Measurements from ENCODE around the gene CEBPZ.
"Not testable (repeated sequence)": the region's sequence is repeated elsewhere in the genome, so short reads cannot be mapped to it uniquely, and the experiment has no call there.

CEBPZ gene, protein sequence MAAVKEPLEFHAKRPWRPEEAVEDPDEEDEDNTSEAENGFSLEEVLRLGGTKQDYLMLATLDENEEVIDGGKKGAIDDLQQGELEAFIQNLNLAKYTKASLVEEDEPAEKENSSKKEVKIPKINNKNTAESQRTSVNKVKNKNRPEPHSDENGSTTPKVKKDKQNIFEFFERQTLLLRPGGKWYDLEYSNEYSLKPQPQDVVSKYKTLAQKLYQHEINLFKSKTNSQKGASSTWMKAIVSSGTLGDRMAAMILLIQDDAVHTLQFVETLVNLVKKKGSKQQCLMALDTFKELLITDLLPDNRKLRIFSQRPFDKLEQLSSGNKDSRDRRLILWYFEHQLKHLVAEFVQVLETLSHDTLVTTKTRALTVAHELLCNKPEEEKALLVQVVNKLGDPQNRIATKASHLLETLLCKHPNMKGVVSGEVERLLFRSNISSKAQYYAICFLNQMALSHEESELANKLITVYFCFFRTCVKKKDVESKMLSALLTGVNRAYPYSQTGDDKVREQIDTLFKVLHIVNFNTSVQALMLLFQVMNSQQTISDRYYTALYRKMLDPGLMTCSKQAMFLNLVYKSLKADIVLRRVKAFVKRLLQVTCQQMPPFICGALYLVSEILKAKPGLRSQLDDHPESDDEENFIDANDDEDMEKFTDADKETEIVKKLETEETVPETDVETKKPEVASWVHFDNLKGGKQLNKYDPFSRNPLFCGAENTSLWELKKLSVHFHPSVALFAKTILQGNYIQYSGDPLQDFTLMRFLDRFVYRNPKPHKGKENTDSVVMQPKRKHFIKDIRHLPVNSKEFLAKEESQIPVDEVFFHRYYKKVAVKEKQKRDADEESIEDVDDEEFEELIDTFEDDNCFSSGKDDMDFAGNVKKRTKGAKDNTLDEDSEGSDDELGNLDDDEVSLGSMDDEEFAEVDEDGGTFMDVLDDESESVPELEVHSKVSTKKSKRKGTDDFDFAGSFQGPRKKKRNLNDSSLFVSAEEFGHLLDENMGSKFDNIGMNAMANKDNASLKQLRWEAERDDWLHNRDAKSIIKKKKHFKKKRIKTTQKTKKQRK

GRCh38 chr2:37231241-37232130, at the start of gene CEBPZ, which contains the start of gene NDUFAF7:
TSS of gene CEBPZ (minus strand) at chr2:37231596. CDS start at chr2:37231567, 29 bp downstream.
TSS of gene NDUFAF7 (plus strand) at chr2:37231658. CDS start at chr2:37231706, 48 bp downstream.
- peak; percentile 80 for DNase-seq

DNA sequence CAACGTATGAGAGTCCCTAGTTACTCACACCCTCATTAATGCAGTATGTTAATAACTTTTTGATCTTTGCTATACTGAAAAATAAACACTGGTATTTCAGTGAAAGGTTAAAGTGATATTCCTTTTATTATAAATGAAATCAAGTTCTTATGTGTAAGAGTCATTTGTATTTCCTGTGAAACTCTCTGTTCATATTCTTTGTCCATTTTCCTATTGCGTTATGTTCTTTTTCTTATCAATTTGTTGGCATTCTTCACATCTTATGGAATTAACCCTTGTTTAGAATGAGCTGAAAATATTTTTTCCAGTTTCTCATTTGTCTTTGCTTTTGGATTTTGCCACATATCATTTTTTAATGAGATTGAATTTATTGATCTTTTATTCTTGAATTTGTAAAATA, 44.9 kb upstream of the CEBPZ start:
- DNase-seq = no peak

DNA sequence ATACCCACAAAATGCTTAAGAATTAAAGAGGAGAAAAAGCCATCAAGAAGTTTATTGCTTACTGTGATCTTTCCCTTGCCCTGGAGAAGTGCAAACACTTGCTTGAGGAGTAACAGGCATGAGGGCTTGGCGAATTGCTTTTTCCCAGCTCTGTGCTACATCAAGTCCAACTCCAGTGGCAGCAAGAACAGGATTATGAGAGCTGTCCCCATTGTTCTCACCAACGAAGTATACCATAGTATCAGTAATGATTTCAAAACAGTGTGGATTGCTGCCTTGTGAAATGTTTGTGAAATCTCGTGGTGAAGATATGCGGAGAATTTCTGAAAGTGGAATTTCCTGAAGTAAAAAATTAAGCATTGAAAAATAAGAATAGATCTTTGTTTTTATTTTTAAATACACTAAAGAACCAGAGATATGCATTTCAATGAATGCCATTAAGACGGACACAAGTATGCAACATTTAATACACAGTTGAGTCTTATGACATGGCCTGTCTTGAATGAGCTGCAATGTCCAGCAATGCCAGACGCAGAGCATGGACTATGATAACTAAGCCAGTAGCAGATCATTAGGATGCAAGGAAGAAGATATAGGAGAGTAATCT, 43.1 kb upstream of the CEBPZ start:
- DNase-seq = no peak

GRCh38 chr2:37271376-37272067, 40.1 kb upstream of the CEBPZ start:
- DNase-seq = no peak

GRCh38 chr2:37268111-37268510, 36.7 kb upstream of the CEBPZ start:
- DNase-seq = no peak

DNA sequence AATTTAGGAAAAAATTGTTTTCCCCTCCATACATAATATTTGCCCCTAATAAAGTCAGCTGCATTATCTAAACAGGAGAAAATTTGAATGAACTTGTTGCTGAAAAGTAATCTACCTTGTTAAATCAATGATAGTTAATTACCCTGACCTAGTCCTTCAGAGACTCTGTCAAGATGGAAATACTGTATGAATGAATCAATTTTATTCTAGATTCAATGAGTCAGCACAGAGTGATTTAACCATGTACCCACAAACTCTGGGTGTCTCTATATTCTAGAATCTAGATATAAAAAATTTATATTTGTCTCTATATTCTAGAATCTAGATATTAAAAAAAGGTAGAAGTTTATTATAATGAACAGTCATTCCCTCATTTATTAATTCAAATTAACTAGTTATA, 36.3 kb upstream of the CEBPZ start:
- DNase-seq = no peak

- DNase-seq = no peak
These were observed 32.4 kb upstream of the CEBPZ start for GRCh38 chr2:37263839-37264238.

DNA sequence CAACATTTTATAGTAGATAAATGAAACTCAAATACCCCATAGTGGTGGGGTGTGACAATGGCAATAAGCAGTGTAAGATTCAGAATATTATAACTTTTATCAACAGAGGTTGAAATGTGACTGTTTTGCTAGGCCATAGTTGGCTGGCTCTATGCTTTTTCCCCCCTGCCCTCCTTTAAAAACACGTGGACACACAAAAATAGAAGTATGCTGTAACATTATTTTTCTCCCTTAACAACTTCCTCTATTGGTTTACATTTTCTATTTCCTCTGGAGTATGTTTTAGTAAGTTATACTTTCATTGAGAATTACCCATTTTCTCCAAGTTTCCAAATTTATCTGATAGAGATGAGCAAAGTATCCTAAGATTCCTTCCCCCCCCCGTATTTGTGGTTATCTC, 31.1 kb upstream of the CEBPZ start:
- no peak for DNase-seq

GRCh38 chr2:37250869-37251740, 19.7 kb upstream of the CEBPZ start:
- no peak for DNase-seq

- DNase-seq = no peak
These were observed 14.8 kb upstream of the CEBPZ start for GRCh38 chr2:37246205-37246604.

DNA sequence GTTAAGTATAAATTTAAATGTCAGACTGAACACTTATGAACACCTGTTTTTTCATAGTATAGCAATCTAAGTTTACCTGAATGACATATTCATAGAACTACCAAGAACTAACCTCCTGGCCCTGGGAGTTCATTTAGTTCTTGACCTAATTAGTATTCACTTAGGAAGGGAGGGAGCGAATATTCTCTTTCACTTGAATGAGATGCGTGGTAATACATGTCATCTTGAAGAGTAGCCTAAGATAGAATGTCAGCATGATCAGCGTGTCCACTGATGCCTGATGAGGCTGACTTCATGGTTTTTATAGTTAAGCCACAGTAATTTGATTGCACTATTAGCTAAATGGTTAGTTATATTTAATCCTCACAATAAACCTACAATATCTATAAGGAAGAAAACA, 13.4 kb upstream of the CEBPZ start:
- no peak for DNase-seq

- no peak for DNase-seq
These were observed 12.6 kb upstream of the CEBPZ start for GRCh38 chr2:37244017-37244416.

- no peak for DNase-seq
These were observed 12.0 kb upstream of the CEBPZ start for GRCh38 chr2:37243435-37243834.

DNA sequence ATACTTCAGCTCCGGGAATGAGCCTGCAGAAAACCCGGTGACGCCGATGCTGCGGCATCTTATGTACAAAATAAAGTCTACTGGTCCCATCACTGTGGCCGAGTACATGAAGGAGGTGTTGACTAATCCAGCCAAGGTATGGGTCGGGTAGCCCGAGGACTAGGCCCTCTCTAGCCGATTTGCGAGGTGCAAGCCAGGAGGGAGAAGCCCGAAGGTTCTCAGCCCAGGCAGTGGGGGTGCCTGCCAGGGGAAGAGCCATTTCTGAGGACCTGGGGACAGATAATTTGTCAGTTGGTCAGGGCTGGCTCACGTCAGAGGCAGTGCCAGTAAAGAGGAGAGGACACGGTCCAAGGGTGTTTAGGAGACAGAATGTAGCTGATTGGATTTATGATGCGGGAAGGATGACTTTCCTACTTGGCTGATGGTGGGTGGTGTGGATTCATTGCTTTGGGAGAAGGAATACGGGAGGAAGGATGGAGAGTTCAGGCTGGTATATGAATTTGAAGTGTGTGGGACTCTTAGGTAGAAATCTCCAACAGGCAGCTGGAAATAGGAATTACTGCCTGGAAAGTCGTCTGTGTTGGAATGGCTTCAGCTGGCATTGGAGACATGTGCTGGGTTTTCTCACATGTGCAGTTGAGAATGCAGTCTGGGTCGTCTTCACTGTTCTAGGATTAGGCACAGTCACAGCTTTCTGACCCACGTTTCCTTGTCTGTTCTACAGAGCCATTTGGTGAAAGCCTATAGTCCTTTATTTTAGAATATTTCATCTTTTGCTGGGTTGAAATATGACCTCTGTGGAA, 936 bp upstream of the CEBPZ start:
- DNase-seq = no peak

DNA sequence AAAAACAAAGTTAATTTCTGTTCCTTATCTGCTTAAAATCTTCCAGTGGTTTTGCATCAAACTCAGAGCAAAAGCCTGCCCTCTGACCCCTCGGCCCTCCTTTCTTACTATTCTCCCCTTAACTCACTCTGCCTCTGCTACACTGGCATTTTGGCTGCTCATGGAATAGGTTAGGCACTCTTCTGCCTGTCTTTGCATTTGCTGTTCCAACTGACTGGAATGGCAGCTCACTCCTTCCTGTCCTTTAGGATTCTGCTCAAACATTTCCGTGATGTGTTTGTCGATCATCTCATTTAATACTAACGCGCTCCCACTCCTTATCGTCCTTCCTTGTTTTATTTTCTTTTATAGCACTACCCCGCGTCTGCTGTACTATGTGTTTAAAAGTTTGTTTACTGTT, 815 bp downstream of the CEBPZ start:
- no peak for DNase-seq

DNA sequence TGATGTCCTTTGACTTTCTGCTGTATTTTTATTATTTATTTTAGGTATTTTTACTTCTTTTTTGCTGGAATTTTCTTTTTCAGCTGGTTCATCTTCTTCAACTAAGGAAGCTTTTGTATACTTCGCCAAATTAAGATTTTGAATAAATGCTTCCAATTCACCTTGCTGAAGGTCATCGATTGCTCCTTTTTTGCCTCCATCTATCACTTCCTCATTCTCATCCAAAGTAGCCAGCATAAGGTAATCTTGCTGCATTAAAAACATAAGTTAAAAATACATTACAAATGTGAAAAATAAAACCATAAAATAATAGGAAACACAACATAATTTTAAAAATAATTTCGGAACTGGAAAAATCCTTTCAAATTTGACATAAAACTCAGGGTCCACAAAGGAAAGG, 2.6 kb downstream of the CEBPZ start:
- no peak for DNase-seq

GRCh38 chr2:37226863-37227262, 4.5 kb downstream of the CEBPZ start:
- DNase-seq = no peak

DNA sequence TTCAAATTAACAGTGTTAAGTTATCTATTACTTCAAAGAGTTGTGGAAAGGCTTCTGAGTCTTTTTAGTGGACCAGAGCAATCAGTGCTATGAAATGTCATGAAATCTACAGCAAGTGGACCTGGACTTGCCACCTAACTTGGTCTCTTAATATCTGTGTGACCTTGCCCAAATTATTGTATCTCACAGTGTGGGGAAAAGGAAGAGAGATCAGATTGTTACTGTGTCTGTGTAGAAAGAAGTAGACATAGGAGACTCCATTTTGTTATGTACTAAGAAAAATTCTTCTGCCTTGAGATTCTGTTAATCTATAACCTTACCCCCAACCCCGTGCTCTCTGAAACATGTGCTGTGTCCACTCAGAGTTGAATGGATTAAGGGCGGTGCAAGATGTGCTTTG, 6.3 kb downstream of the CEBPZ start:
- not testable (repeated sequence) for DNase-seq

- no peak for DNase-seq
These were observed 7.3 kb downstream of the CEBPZ start for GRCh38 chr2:37224063-37224462.

DNA sequence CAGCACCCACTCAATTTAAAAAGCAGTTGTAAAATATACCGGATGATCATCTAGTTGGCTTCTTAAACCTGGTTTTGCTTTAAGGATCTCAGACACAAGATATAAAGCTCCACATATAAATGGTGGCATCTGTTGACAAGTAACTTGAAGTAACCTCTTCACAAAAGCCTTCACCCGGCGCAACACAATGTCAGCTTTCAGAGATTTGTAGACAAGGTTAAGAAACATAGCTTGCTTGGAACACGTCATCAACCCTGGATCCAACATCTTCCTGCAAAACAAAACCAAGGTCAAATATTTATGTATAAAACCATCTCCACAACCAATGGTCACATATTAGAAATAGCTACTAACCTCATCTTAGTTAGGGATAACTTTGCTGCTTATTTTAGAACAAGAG, 8.3 kb downstream of the CEBPZ start:
- no peak for DNase-seq
